Stomach (tissue), 4 donors: Measurements from ENCODE around the gene CENPT.

ENCODE experiments used
- CTCF ChIP-seq, 7 experiments: fragments of 450-650 bp in 4 of 7; fragments of 200-600 bp in 3 of 7; sonication (generic) in 3 of 7; IDR thresholded peaks; one replicate each; pipeline ENCODE4 v1.5.1; 2016 to 2019; ENCODE audit warnings: antibody characterized with exemption in 7 of 7, control low read depth in 2 of 7, mild to moderate bottlenecking in 1 of 7
- EP300 ChIP-seq: sonication (generic); formaldehyde crosslinking; IDR thresholded peaks from one replicate; pipeline ENCODE4 v1.6.1; 2017; ENCODE audit warnings: antibody characterized with exemption
- POLR2A ChIP-seq, 4 donors: fragments of 450-650 bp; IDR thresholded peaks; one replicate each; pipeline ENCODE4 v1.6.1; 2016; ENCODE audit warnings: antibody characterized with exemption in 4 of 4, control low read depth in 2 of 4, mild to moderate bottlenecking in 1 of 4, moderate library complexity in 1 of 4
- POLR2AphosphoS5 ChIP-seq, 3 donors: sonication (generic); formaldehyde crosslinking; IDR thresholded peaks; one replicate each; pipeline ENCODE4 v1.6.1; 2016; ENCODE audit warnings: antibody characterized with exemption in 3 of 3

- no peak for TF ChIP-seq CTCF (IDR thresholded peaks at IDR 0.05)
- TF ChIP-seq POLR2A (IDR thresholded peaks at IDR 0.05), result peak in 1 of 4 donors; percentile 67
- TF ChIP-seq EP300, result no peak
- peak; percentile 71 to 83 (median 75) for TF ChIP-seq POLR2AphosphoS5 (IDR thresholded peaks at IDR 0.05)
These were observed 13.9 kb downstream of the CENPT start for GRCh38 chr16:67833415-67834241.
